NCI-H510A treated with DMSO at 0.1 percent for 48 hours (cell line): ENCODE data around the gene JMJD8.
A peak's percentile ranks its signal among the peaks of the same experiment; 100 is the strongest.
"Not testable (repeated sequence)": the region's sequence is repeated elsewhere in the genome, so short reads cannot be mapped to it uniquely, and the experiment has no call there.

Experiments
- DNase-seq: peaks from one replicate; lab custom pipeline; 2025; lab: John Stamatoyannopoulos, UW

The JMJD8 gene

GRCh38 chr16:692356-693108, 8.4 kb upstream of the JMJD8 start:
- DNase-seq: no peak

GRCh38 chr16:691242-691641, 7.1 kb upstream of the JMJD8 start:
- not testable (repeated sequence) for DNase-seq

GRCh38 chr16:689175-689897, 5.2 kb upstream of the JMJD8 start:
- no peak for DNase-seq

GRCh38 chr16:687499-687898, 3.4 kb upstream of the JMJD8 start:
- DNase-seq: no peak

- DNase-seq: no peak
Measured at GRCh38 chr16:686459-687260, 2.5 kb upstream of the JMJD8 start.

GRCh38 chr16:685967-686366, 1.8 kb upstream of the JMJD8 start:
- no peak for DNase-seq

GRCh38 chr16:684961-685696, 995 bp upstream of the JMJD8 start:
- DNase-seq: peak; percentile 64

GRCh38 chr16:683396-684070, 601 bp downstream of the JMJD8 start:
- no peak for DNase-seq

- no peak for DNase-seq
Measured at GRCh38 chr16:682493-683395, 1.4 kb downstream of the JMJD8 start.

GRCh38 chr16:681746-682427, 2.2 kb downstream of the JMJD8 start:
- DNase-seq: no peak

- no peak for DNase-seq
Measured at GRCh38 chr16:680967-681745, 3.0 kb downstream of the JMJD8 start.

GRCh38 chr16:680625-680945, 3.5 kb downstream of the JMJD8 start:
- no peak for DNase-seq

- DNase-seq: no peak
Measured at GRCh38 chr16:679814-680624, 4.1 kb downstream of the JMJD8 start, which contains the start of gene STUB1. TSS of gene STUB1 (plus strand) at chr16:680410. CDS start at chr16:680526, 116 bp downstream.

- DNase-seq: no peak
Measured at GRCh38 chr16:678858-679813, 5.0 kb downstream of the JMJD8 start.

GRCh38 chr16:678209-678857, 5.8 kb downstream of the JMJD8 start:
- no peak for DNase-seq
